Liver (tissue), 9 donors: Measurements from ENCODE around the gene TP63. TPM values are rescaled to one million over a fixed set of nuclear protein-coding genes. Genes with fewer than 3 reads are reported as not detected.

Experiments used
- DNase-seq: peaks from one replicate; pipeline ENCODE4 v3.0.0-alpha.2; 2017; ENCODE audit warnings: low spot score
- H3K27ac ChIP-seq, 2 donors: one replicate each; pipeline ENCODE4 v1.7.0; 2013; ENCODE audit warnings: inconsistent platforms in 2 of 2, low read length in 2 of 2, control low read depth in 1 of 2, low read depth in 1 of 2, mild to moderate bottlenecking in 1 of 2
- H3K27me3 ChIP-seq, 4 donors: one replicate each; pipeline versions ENCODE4 v1.6.1 to v1.7.0; 2013; ENCODE audit warnings: low read length in 3 of 4, inconsistent platforms in 1 of 4, mild to moderate bottlenecking in 1 of 4, moderate library complexity in 1 of 4; ENCODE audit not compliant: control insufficient read depth in 4 of 4, insufficient read depth in 4 of 4
- H3K36me3 ChIP-seq, 4 donors: one replicate each; pipeline versions ENCODE4 v1.6.1 to v1.7.0; 2013; ENCODE audit warnings: low read length in 3 of 4, mild to moderate bottlenecking in 3 of 4, low read depth in 1 of 4, moderate library complexity in 1 of 4; ENCODE audit not compliant: control insufficient read depth in 4 of 4, insufficient read depth in 3 of 4
- H3K4me1 ChIP-seq, 4 donors: one replicate each; pipeline versions ENCODE4 v1.6.1 to v1.7.0; 2013; ENCODE audit warnings: low read length in 3 of 4, mild to moderate bottlenecking in 3 of 4, moderate library complexity in 1 of 4; ENCODE audit not compliant: control insufficient read depth in 4 of 4, insufficient read depth in 4 of 4
- H3K4me3 ChIP-seq, 3 donors: one replicate each; pipeline versions ENCODE4 v1.6.1 to v1.7.0; 2013; ENCODE audit warnings: low read length in 3 of 3, control low read depth in 1 of 3, low read depth in 1 of 3, mild to moderate bottlenecking in 1 of 3
- H3K9ac ChIP-seq, 2 donors: one replicate each; pipeline ENCODE4 v1.7.0; 2013; ENCODE audit warnings: low read length in 2 of 2, mild to moderate bottlenecking in 2 of 2, moderate library complexity in 2 of 2, control low read depth in 1 of 2, low read depth in 1 of 2
- H3K9me3 ChIP-seq, 4 donors: one replicate each; pipeline versions ENCODE4 v1.6.1 to v1.7.0; 2013; ENCODE audit warnings: low read length in 3 of 4; ENCODE audit not compliant: control insufficient read depth in 4 of 4
- EGR1 ChIP-seq, 2 donors: IDR thresholded peaks; 2 replicates each; pipeline ENCODE4 v1.6.1; 2016 to 2018; ENCODE audit warnings: antibody characterized with exemption in 2 of 2, low read depth in 2 of 2
- FOXA1 ChIP-seq: IDR thresholded peaks from 2 replicates; pipeline ENCODE4 v1.6.1; 2016; ENCODE audit warnings: antibody characterized with exemption
- HNF4A ChIP-seq, 2 donors: conservative IDR thresholded peaks; 2 replicates each; pipeline ENCODE4 v1.6.1; 2016; ENCODE audit warnings: antibody characterized with exemption in 2 of 2, mild to moderate bottlenecking in 2 of 2
- HNF4G ChIP-seq: IDR thresholded peaks from 2 replicates; pipeline ENCODE4 v1.6.1; 2016; ENCODE audit warnings: antibody characterized with exemption
- MAX ChIP-seq: IDR thresholded peaks from 2 replicates; pipeline ENCODE4 v1.6.1; 2016; ENCODE audit warnings: antibody characterized with exemption
- REST ChIP-seq: IDR thresholded peaks from 2 replicates; pipeline ENCODE4 v1.6.1; 2016; ENCODE audit warnings: antibody characterized with exemption, mild to moderate bottlenecking
- ZBTB33 ChIP-seq: IDR thresholded peaks from 2 replicates; pipeline ENCODE4 v1.6.1; 2016; ENCODE audit warnings: antibody characterized with exemption
- WGBS: extraction: QIAGEN DNeasy Blood & Tissue Kit; methylation state at CpG from one replicate; pipeline ENCODE4 v1.1.7; 2013; 5-methylcytosine and 5-hydroxymethylcytosine counted together
- polyA plus RNA-seq, 2 donors: library from polyadenylated mRNA; stranded (reverse) in 1 of 2; unstranded in 1 of 2; fragments of 200-250 nt in 1 of 2; fragments of >200 nt in 1 of 2; fragmentation: Nextera tagmentation in 1 of 2; extraction: Ambion mirVana in 1 of 2; gene quantifications; one replicate each; pipeline versions ENCODE4 v1.2.1 to v1.2.3, GENCODE V29; 2013 to 2015
- total RNA-seq, 2 donors: library from RNA; depleted of rRNA; stranded (reverse); fragments of >200 nt; gene quantifications; one replicate each; pipeline ENCODE4 v1.2.3, GENCODE V29; 2014
- TF ChIP-seq, protein P1 (sequence below): fragments of 150-350 bp; IDR thresholded peaks from 2 replicates; pipeline ENCODE4 v1.5.1; 2017; ENCODE audit warnings: improper control_type of control experiment, low read depth, low read length; ENCODE audit not compliant: missing input control
- donor health status: healthy.
- donor health status: healthy.
- donor health status: healthy.
- donor health status: healthy.
- donor health status: healthy.

Gene TP63
- total and polyA plus RNA-seq, 4 donors: under 0.01 to 0.08 (median 0.05) TPM; not detected in 1

GRCh38 chr3:189896533-189896932 lies 265.3 kb downstream of the TP63 start (continued):
- no peak for TF ChIP-seq REST

GRCh38 chr3:189897406-189897805 lies 266.2 kb downstream of the TP63 start:
- H3K4me3 ChIP-seq: no peak overlapping the region
- H3K36me3 ChIP-seq: no peaks in the 10 kb centered on the region
- no peaks in the 10 kb centered on the region for H3K9me3 ChIP-seq
- H3K27me3 ChIP-seq: no peaks in the 10 kb centered on the region
- no peak overlapping the region for H3K9ac ChIP-seq
- WGBS: 80% methylated on average over 2 of the region's 2 CpGs
- no peak overlapping the region for H3K27ac ChIP-seq
- no peak for TF ChIP-seq EGR1 (IDR thresholded peaks at IDR 0.05; ENCODE audit: low read depth in 2 of 2)
- TF ChIP-seq HNF4G: no peak
- TF ChIP-seq MAX: no peak
- H3K4me1 ChIP-seq: no peaks in the 10 kb centered on the region
- DNase-seq: no peak

GRCh38 chr3:189898559-189899153 lies 267.5 kb downstream of the TP63 start:
- Histone ChIP-seq H3K36me3 (no peaks in the 10 kb centered on the region), H3K27me3 (no peaks in the 10 kb centered on the region), H3K4me3 (no peak overlapping the region), H3K9ac (no peak overlapping the region), H3K9me3 (no peaks in the 10 kb centered on the region), H3K4me1 (no peaks in the 10 kb centered on the region), H3K27ac (no peak overlapping the region)
- no peak for DNase-seq
- TF ChIP-seq, protein P1, sequence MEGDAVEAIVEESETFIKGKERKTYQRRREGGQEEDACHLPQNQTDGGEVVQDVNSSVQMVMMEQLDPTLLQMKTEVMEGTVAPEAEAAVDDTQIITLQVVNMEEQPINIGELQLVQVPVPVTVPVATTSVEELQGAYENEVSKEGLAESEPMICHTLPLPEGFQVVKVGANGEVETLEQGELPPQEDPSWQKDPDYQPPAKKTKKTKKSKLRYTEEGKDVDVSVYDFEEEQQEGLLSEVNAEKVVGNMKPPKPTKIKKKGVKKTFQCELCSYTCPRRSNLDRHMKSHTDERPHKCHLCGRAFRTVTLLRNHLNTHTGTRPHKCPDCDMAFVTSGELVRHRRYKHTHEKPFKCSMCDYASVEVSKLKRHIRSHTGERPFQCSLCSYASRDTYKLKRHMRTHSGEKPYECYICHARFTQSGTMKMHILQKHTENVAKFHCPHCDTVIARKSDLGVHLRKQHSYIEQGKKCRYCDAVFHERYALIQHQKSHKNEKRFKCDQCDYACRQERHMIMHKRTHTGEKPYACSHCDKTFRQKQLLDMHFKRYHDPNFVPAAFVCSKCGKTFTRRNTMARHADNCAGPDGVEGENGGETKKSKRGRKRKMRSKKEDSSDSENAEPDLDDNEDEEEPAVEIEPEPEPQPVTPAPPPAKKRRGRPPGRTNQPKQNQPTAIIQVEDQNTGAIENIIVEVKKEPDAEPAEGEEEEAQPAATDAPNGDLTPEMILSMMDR: no peak
- no peak for TF ChIP-seq EGR1 (IDR thresholded peaks at IDR 0.05; ENCODE audit: low read depth in 2 of 2)
- TF ChIP-seq FOXA1: no peak
- no peak for TF ChIP-seq ZBTB33
- no peak for TF ChIP-seq HNF4A (conservative IDR thresholded peaks at IDR 0.05)
- 70% methylated on average over 1 of the region's 1 CpG for WGBS
